Kidney capillary endothelial cell (primary cell): Measurements from ENCODE around the gene RPS5.
"Not testable (repeated sequence)": the region's sequence is repeated elsewhere in the genome, so short reads cannot be mapped to it uniquely, and the experiment has no call there.

Experiments used
- DNase-seq: peaks from one replicate; pipeline ENCODE4 v3.0.0-alpha.2; 2018; ENCODE audit warnings: low spot score

The RPS5 gene

GRCh38 chr19:58406818-58407657 is 20.0 kb downstream of the RPS5 start:
- no peak for DNase-seq

GRCh38 chr19:58407658-58408151 is 20.6 kb downstream of the RPS5 start:
- no peak for DNase-seq

GRCh38 chr19:58408152-58409009 is 21.3 kb downstream of the RPS5 start, which contains the start of gene ZNF584:
Gene ZNF584 (plus strand): TSS chr19:58408649. CDS start chr19:58409148, 499 bp downstream.
- peak; percentile 93 for DNase-seq

- no peak for DNase-seq
These were observed 22.1 kb downstream of the RPS5 start for GRCh38 chr19:58409010-58409790.

GRCh38 chr19:58416604-58417003 is 29.5 kb downstream of the RPS5 start:
- no peak for DNase-seq

- DNase-seq: no peak
These were observed 30.0 kb downstream of the RPS5 start for GRCh38 chr19:58417071-58417470.

GRCh38 chr19:58428617-58429016 is 41.5 kb downstream of the RPS5 start:
- DNase-seq: no peak

GRCh38 chr19:58429745-58430144 is 42.7 kb downstream of the RPS5 start:
- DNase-seq: no peak

- no peak for DNase-seq
These were observed 47.1 kb downstream of the RPS5 start for GRCh38 chr19:58434217-58434616.

GRCh38 chr19:58439576-58440554 is 52.8 kb downstream of the RPS5 start, which contains the start of gene ZNF132:
Gene ZNF132 (minus strand): TSS chr19:58440153. CDS start chr19:58439821, 332 bp downstream.
- DNase-seq: peak; percentile 99

- no peak for DNase-seq
These were observed 53.5 kb downstream of the RPS5 start for GRCh38 chr19:58440556-58440955.

GRCh38 chr19:58442986-58443385 is 55.9 kb downstream of the RPS5 start:
- DNase-seq: not testable (repeated sequence)
